Psoas muscle (tissue), 8 donors: Measurements from ENCODE around the gene CELF4. TPM values are rescaled to one million over a fixed set of nuclear protein-coding genes. Genes with fewer than 3 reads are reported as not detected.

Experiments used
- ATAC-seq, 4 donors: fragments of 200-7000 bp; cut with Tn5 transposase; one replicate each; pipeline ENCODE4 v1.9.1; 2020; ENCODE audit warnings: moderate library complexity in 3 of 4, mild to moderate bottlenecking in 2 of 4
- DNase-seq, 2 donors: peaks; one replicate each; pipeline ENCODE4 v3.0.0-alpha.2; 2020
- H3K27ac ChIP-seq: fragments of 200-600 bp; one replicate; pipeline ENCODE4 v1.8.0; 2022
- H3K27me3 ChIP-seq, 3 donors: fragments of 200-600 bp in 1 of 3; one replicate each; pipeline versions ENCODE4 v1.6.1 to v1.8.0; 2013 to 2022; ENCODE audit warnings: low read length in 2 of 3, mild to moderate bottlenecking in 2 of 3, moderate library complexity in 1 of 3; ENCODE audit not compliant: insufficient read depth in 3 of 3
- H3K36me3 ChIP-seq, 2 donors: fragments of 200-600 bp in 1 of 2; one replicate each; pipeline versions ENCODE4 v1.6.1 to v1.8.0; 2013 to 2022; ENCODE audit warnings: low read depth in 1 of 2, mild to moderate bottlenecking in 1 of 2, moderate library complexity in 1 of 2; ENCODE audit not compliant: insufficient read depth in 1 of 2
- H3K4me1 ChIP-seq: fragments of 200-600 bp; one replicate; pipeline ENCODE4 v1.8.0; 2022
- H3K4me3 ChIP-seq: fragments of 200-600 bp; one replicate; pipeline ENCODE4 v1.8.0; 2022; ENCODE audit warnings: mild to moderate bottlenecking
- H3K9me3 ChIP-seq: fragments of 200-600 bp; one replicate; pipeline ENCODE4 v1.8.0; 2022
- CTCF ChIP-seq: fragments of 200-600 bp; IDR thresholded peaks from one replicate; pipeline ENCODE4 v1.8.0; 2022; ENCODE audit warnings: antibody characterized with exemption
- WGBS, 3 donors: extraction: QIAGEN DNeasy Blood & Tissue Kit; methylation state at CpG; one replicate each; pipeline versions ENCODE4 v1.1.6 to v1.1.7; 2013; 5-methylcytosine and 5-hydroxymethylcytosine counted together
- intact Hi-C, 2 donors: fragments of 100-400 bp; cut with DNase I; formaldehyde crosslinking; loops; one replicate each; pipeline versions ENCODE4 v1.11.0 to v1.14.2; 2022
- polyA plus RNA-seq, 3 donors: library from polyadenylated mRNA; stranded (reverse); fragments of 200-250 nt; gene quantifications; one replicate each; pipeline ENCODE4 v1.2.3, GENCODE V29; 2013
- total RNA-seq, 4 donors: library from RNA; stranded (reverse); fragmentation: NEBNext Ultra II Directional in 2 of 4; extraction: Animal tissue kit (Norgen Biotek cat#: 25700) in 2 of 4; gene quantifications; one replicate each; pipeline versions ENCODE4 v1.2.1 to v1.2.4, GENCODE V29; 2021 to 2023
- donor health status: healthy with polysubstance abuse.
- donor health status: DM: no; HTN: no; CAD: no; lungs with moderate emphysema.
- donor health status: Bipolar disorder and iron deficiency.
- donor health status: healthy.
- donor health status: DM: yes; HTN: yes; CAD: no.
- donor health status: DM: no; HTN: no; CAD: no.
- donor health status: DM: no; HTN: no; CAD: no.
- donor health status: DM: yes; HTN: yes; CAD: no.

Gene CELF4
- total and polyA plus RNA-seq, 7 donors, result 0.17 to 0.28 (median 0.17) TPM; not detected in 3

DNA sequence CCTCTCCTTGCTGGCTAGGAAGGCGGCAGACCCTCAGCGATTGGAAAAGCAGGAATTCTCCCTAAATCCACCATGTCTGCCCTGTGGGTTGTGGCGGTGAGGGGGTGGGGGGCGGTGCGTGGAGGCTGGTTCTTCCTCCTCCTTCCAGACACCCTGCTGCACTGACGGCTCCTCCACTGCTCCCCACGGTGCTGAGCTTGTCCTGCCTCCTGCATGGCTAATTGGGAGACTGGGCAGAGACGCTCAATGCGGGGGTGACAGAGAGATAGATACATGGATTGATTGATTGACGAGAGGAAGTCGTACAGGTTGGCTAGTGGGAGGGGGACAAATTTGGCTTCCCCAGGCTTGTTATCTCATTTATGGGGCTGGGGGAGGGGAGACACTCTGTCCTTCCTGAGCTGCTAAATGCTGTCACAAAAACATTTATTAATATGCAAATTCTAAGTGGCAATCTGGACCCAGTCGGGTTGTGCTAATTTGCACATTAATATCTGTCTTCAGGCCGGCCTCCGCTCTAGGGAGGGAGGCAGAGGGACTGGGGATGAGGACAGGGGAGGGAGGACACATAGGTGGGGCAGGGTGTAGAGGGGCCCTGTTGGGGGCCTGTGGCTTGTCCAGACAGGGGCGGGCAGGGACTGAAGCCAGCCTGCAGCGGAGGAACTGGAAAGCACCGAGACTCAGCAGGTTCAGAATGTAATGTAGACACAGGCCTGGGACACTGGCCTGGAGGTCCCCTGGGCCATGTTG is 181.6 kb downstream of the CELF4 start:
- Histone ChIP-seq H3K27me3 (peaks cover 0 to 7% (median 5%) of the 10 kb centered on the region in 3 donors), H3K9me3 (no peaks in the 10 kb centered on the region), H3K4me3 (no peak overlapping the region), H3K27ac (no peak overlapping the region), H3K4me1 (no peaks in the 10 kb centered on the region), H3K36me3 (no peaks in the 10 kb centered on the region)
- DNase-seq (no peak), ATAC-seq (no peak)
- intact Hi-C loops, result loop anchor here in 1 of 2 donors (2.0 kb wide), 1 partner anchor 91 kb away; no protein-coding TSS in a partner anchor
- TF ChIP-seq CTCF, result no peak
- WGBS, 3 donors, result 30 to 34% (median 31%) methylated on average over 17 of the region's 17 CpGs

DNA sequence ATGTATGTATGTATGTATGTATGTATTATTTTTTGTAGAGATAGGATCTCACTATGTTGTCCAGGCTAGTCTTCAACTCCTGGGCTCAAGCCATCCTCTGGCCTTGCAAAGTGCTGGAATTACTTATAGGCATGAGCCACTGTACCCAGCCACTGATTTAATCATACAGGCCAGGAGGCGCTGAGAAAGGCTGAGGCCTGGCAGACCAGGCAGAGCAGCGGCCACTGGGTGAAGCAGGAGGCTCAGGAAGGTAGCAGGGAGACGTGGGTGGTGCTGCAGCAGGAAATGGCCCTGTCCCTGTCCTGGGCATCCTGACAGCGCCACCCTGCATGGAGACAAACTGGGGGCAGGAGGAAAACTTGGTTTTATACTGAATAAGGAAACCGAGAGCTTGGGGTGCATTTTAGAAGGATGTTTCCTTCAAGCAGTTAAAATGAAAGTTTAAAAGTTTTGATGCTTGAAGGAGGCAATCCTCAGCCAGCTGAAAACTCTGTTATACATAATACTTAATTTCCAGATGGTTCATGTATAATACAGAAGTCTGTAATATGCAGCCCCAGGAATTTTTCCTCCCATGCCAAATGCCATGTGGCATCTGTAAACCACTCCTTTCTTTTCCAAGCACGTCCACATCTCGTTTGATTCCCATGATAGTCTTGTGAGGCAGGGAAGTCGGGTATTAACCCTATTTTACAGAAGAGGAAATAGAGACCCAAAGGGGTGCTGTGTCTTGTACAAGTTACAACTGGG is 182.4 kb downstream of the CELF4 start:
- no peak for ATAC-seq

GRCh38 chr18:37381554-37381953 is 184.0 kb downstream of the CELF4 start:
- DNase-seq, result no peak
- no peak for TF ChIP-seq CTCF
- H3K9me3 ChIP-seq, result no peaks in the 10 kb centered on the region
- no peak overlapping the region for H3K4me3 ChIP-seq
- H3K27me3 ChIP-seq, result peaks cover 0 to 15% (median 2%) of the 10 kb centered on the region in 3 donors
- intact Hi-C loops, result no loop called here
- no peak for ATAC-seq
- WGBS, 3 donors, result 76 to 80% (median 77%) methylated on average over 2 of the region's 2 CpGs
- no peak overlapping the region for H3K27ac ChIP-seq
- H3K4me1 ChIP-seq, result no peaks in the 10 kb centered on the region
- no peaks in the 10 kb centered on the region for H3K36me3 ChIP-seq

More for the DNA sequence above, 182.4 kb downstream of the CELF4 start:
- intact Hi-C loops, result no loop called here
- Histone ChIP-seq H3K27ac (no peak overlapping the region), H3K27me3 (peaks cover 0 to 7% (median 2%) of the 10 kb centered on the region in 3 donors), H3K36me3 (no peaks in the 10 kb centered on the region), H3K4me3 (no peak overlapping the region), H3K4me1 (no peaks in the 10 kb centered on the region), H3K9me3 (no peaks in the 10 kb centered on the region)
- no peak for DNase-seq
- WGBS, 3 donors, result 34 to 41% (median 36%) methylated on average over 8 of the region's 8 CpGs
- no peak for TF ChIP-seq CTCF

DNA sequence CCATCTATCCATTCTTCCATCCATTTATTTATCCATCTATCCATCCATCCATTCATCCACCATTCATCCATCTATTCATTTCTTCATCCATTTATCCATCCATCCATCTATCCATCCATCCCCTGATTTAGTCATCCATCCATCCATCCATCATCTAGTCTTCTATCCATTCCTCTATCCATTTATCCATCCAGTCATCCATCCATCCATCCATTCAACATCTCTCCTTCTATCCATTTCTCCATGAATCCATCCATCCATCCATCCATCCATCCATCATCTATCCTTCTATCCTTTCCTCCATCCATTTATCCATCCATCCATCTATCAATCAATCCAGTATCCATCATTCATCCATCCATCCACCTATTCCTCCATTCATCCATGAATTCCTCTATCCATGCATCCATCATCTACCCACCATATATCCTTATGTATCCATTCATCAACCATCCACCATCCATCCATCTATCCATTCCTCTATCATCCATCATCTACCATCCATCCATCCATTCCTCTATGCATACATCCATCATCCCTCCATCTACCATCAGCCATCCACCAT is 185.0 kb downstream of the CELF4 start:
- Histone ChIP-seq H3K4me3 (no peak overlapping the region), H3K9me3 (no peaks in the 10 kb centered on the region), H3K27ac (no peak overlapping the region), H3K27me3 (peaks cover 0 to 15% (median 2%) of the 10 kb centered on the region in 3 donors), H3K36me3 (no peaks in the 10 kb centered on the region), H3K4me1 (no peaks in the 10 kb centered on the region)
- TF ChIP-seq CTCF, result no peak
- intact Hi-C loops, result no loop called here
- DNase-seq (no peak), ATAC-seq (no peak)
